HG02943 (cell line): Measurements from ENCODE around the gene ZNF202.
"Not testable (repeated sequence)": the region's sequence is repeated elsewhere in the genome, so short reads cannot be mapped to it uniquely, and the experiment has no call there.

Experiments
- ATAC-seq: cut with Tn5 transposase; IDR thresholded peaks from one replicate; pipeline ENCODE4 v1.9.1; 2021; ENCODE audit warnings: mild to moderate bottlenecking, low read depth, moderate library complexity; ENCODE audit not compliant: unreplicated experiment

ZNF202 gene

GRCh38 chr11:123742031-123742723 lies 717 bp upstream of the ZNF202 start:
- ATAC-seq: no peak

- no peak for ATAC-seq
Measured at GRCh38 chr11:123740787-123741158, 687 bp downstream of the ZNF202 start.

GRCh38 chr11:123738374-123738773 lies 3.1 kb downstream of the ZNF202 start:
- ATAC-seq: no peak

- no peak for ATAC-seq
Measured at GRCh38 chr11:123736769-123737168, 4.7 kb downstream of the ZNF202 start.

- ATAC-seq: no peak
Measured at GRCh38 chr11:123729602-123730001, 11.9 kb downstream of the ZNF202 start.

GRCh38 chr11:123725995-123726655 lies 15.3 kb downstream of the ZNF202 start:
- no peak for ATAC-seq

GRCh38 chr11:123719452-123719851 lies 22.0 kb downstream of the ZNF202 start:
- ATAC-seq: no peak

- no peak for ATAC-seq
Measured at GRCh38 chr11:123718469-123718868, 23.0 kb downstream of the ZNF202 start.

GRCh38 chr11:123718063-123718462 lies 23.4 kb downstream of the ZNF202 start:
- ATAC-seq: no peak

GRCh38 chr11:123712627-123713026 lies 28.8 kb downstream of the ZNF202 start:
- ATAC-seq: not testable (repeated sequence)

GRCh38 chr11:123707606-123708205 lies 33.8 kb downstream of the ZNF202 start:
- no peak for ATAC-seq

- ATAC-seq: no peak
Measured at GRCh38 chr11:123707206-123707605, 34.3 kb downstream of the ZNF202 start.

GRCh38 chr11:123704341-123704740 lies 37.1 kb downstream of the ZNF202 start:
- no peak for ATAC-seq

GRCh38 chr11:123702696-123703095 lies 38.8 kb downstream of the ZNF202 start:
- ATAC-seq: no peak

GRCh38 chr11:123702139-123702538 lies 39.3 kb downstream of the ZNF202 start:
- ATAC-seq: no peak

- ATAC-seq: no peak
Measured at GRCh38 chr11:123700772-123701171, 40.7 kb downstream of the ZNF202 start.

GRCh38 chr11:123698546-123699127 lies 42.8 kb downstream of the ZNF202 start:
- ATAC-seq: no peak

GRCh38 chr11:123696183-123696582 lies 45.3 kb downstream of the ZNF202 start:
- ATAC-seq: no peak

- no peak for ATAC-seq
Measured at GRCh38 chr11:123695231-123695630, 46.2 kb downstream of the ZNF202 start.

- ATAC-seq: no peak
Measured at GRCh38 chr11:123694551-123694950, 46.9 kb downstream of the ZNF202 start.

- no peak for ATAC-seq
Measured at GRCh38 chr11:123692961-123693360, 48.5 kb downstream of the ZNF202 start.
